SU-DHL-6 (cell line): ENCODE results near the gene ANKRD55.
"Not testable (repeated sequence)": the region's sequence is repeated elsewhere in the genome, so short reads cannot be mapped to it uniquely, and the experiment has no call there.

ENCODE experiments used
- EZH2phosphoT487 ChIP-seq: fragments of 200-600 bp; sonication (generic), shearing (Covaris generic); conservative IDR thresholded peaks from 2 replicates; pipeline ENCODE4 v1.6.1; 2018; ENCODE audit warnings: mild to moderate bottlenecking, antibody characterized with exemption, low read length, moderate library complexity, mixed read lengths
- TF ChIP-seq, protein P1 (sequence below): fragments of 200-600 bp; sonication (generic); IDR thresholded peaks from one replicate; pipeline ENCODE4 v1.5.1; 2017; ENCODE audit warnings: antibody characterized with exemption, mild to moderate bottlenecking, low read length, moderate library complexity; ENCODE audit not compliant: insufficient read depth, poor library complexity, severe bottlenecking

DNA sequence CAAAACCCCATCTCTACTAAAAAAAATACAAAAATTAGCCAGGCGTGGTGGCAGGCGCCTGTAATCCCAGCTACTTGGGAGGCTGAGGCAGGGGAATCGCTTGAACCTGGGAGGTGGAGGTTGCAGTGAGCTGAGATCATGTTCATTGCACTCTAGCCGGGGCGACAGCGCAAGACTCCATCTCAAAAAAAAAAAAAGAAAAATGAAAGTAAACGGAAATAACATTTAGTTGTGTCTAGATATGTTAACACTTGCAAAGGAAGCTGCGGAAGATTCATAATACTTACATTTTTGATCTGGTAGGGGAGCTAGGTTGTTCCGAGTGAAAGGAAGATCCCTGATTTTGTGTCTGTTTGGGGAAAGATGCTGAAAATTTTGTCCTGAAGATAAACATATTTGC is 130.9 kb downstream of the ANKRD55 start:
- TF ChIP-seq, protein P1, sequence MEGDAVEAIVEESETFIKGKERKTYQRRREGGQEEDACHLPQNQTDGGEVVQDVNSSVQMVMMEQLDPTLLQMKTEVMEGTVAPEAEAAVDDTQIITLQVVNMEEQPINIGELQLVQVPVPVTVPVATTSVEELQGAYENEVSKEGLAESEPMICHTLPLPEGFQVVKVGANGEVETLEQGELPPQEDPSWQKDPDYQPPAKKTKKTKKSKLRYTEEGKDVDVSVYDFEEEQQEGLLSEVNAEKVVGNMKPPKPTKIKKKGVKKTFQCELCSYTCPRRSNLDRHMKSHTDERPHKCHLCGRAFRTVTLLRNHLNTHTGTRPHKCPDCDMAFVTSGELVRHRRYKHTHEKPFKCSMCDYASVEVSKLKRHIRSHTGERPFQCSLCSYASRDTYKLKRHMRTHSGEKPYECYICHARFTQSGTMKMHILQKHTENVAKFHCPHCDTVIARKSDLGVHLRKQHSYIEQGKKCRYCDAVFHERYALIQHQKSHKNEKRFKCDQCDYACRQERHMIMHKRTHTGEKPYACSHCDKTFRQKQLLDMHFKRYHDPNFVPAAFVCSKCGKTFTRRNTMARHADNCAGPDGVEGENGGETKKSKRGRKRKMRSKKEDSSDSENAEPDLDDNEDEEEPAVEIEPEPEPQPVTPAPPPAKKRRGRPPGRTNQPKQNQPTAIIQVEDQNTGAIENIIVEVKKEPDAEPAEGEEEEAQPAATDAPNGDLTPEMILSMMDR = not testable (repeated sequence)
- not testable (repeated sequence) for TF ChIP-seq EZH2phosphoT487
